Osteoblast (primary cell): ENCODE results near the gene NOL4. TPM values are rescaled to one million over a fixed set of nuclear protein-coding genes. Genes with fewer than 3 reads are reported as not detected.
"Not testable (repeated sequence)": the region's sequence is repeated elsewhere in the genome, so short reads cannot be mapped to it uniquely, and the experiment has no call there.

ENCODE experiments used
- DNase-seq: peaks from one replicate; pipeline ENCODE4 v3.0.0; 2011; ENCODE audit warnings: low spot score, mixed read lengths; ENCODE audit not compliant: insufficient read length; ENCODE audit errors: missing footprints
- H2AFZ ChIP-seq: 2 replicates; pipeline ENCODE4 v1.6.0; 2011; ENCODE audit warnings: mild to moderate bottlenecking, low read length
- H3K27ac ChIP-seq: 2 replicates; pipeline ENCODE4 v1.5.1; 2011; ENCODE audit warnings: mild to moderate bottlenecking, low read depth, low read length, moderate library complexity
- H3K27me3 ChIP-seq: 2 replicates; pipeline ENCODE4 v1.6.0; 2012; ENCODE audit warnings: mild to moderate bottlenecking, control low read depth, inconsistent platforms, low read length, moderate library complexity; ENCODE audit not compliant: insufficient read depth
- H3K36me3 ChIP-seq: 2 replicates; pipeline ENCODE4 v1.5.1; 2011; ENCODE audit warnings: mild to moderate bottlenecking, low read length, control low read depth, moderate library complexity; ENCODE audit not compliant: insufficient read depth
- H3K4me1 ChIP-seq: 2 replicates; pipeline ENCODE4 v1.5.1; 2011; ENCODE audit warnings: mild to moderate bottlenecking, low read length, control low read depth, moderate library complexity; ENCODE audit not compliant: insufficient read depth
- H3K4me2 ChIP-seq: 2 replicates; pipeline ENCODE4 v1.6.0; 2011; ENCODE audit warnings: mild to moderate bottlenecking, low read length; ENCODE audit not compliant: insufficient read depth
- H3K4me3 ChIP-seq: fragments of 200-600 bp; sonication (generic); 3 replicates; pipeline ENCODE4 v1.5.1; 2012; ENCODE audit warnings: mild to moderate bottlenecking, low read length, inconsistent platforms; ENCODE audit not compliant: insufficient read depth
- H3K79me2 ChIP-seq: 2 replicates; pipeline ENCODE4 v1.6.0; 2012; ENCODE audit warnings: mild to moderate bottlenecking, low read length, control low read depth, inconsistent platforms; ENCODE audit not compliant: insufficient read depth
- H3K9me3 ChIP-seq: 2 replicates; pipeline ENCODE4 v1.5.1; 2011; ENCODE audit warnings: low read depth, low read length, control low read depth
- H4K20me1 ChIP-seq: 2 replicates; pipeline ENCODE4 v1.6.0; 2012; ENCODE audit warnings: mild to moderate bottlenecking, low read length, control low read depth; ENCODE audit not compliant: insufficient read depth
- CTCF ChIP-seq: IDR thresholded peaks from 2 replicates; pipeline ENCODE4 v1.5.1; 2011; ENCODE audit warnings: mild to moderate bottlenecking, low read depth, low read length, moderate library complexity; ENCODE audit errors: extremely low read depth
- total RNA-seq: library from RNA; depleted of rRNA; stranded (reverse); fragments of >200 nt; gene quantifications from 2 replicates; pipeline ENCODE4 v1.2.3, GENCODE V29; 2012

Gene NOL4
- total RNA-seq, 1 donor = not detected

- DNase-seq = no peak
- Histone ChIP-seq H2AFZ (no peak overlapping the region), H3K36me3 (no peaks in the 10 kb centered on the region), H3K27ac (no peak overlapping the region), H3K9me3 (no peaks in the 10 kb centered on the region), H4K20me1 (no peaks in the 10 kb centered on the region), H3K79me2 (no peaks in the 10 kb centered on the region), H3K27me3 (no peaks in the 10 kb centered on the region), H3K4me3 (no peak overlapping the region), H3K4me2 (no peak overlapping the region), H3K4me1 (no peaks in the 10 kb centered on the region)
- no peak for TF ChIP-seq CTCF
Observed at GRCh38 chr18:34251919-34252318, 27.2 kb upstream of the NOL4 start.

GRCh38 chr18:34248727-34249126 is 24.0 kb upstream of the NOL4 start:
- H3K36me3 ChIP-seq = no peaks in the 10 kb centered on the region
- no peaks in the 10 kb centered on the region for H3K4me1 ChIP-seq
- H3K27ac ChIP-seq = no peak overlapping the region
- TF ChIP-seq CTCF = no peak
- H3K4me2 ChIP-seq = no peak overlapping the region
- no peaks in the 10 kb centered on the region for H4K20me1 ChIP-seq
- no peak for DNase-seq
- no peaks in the 10 kb centered on the region for H3K9me3 ChIP-seq
- no peaks in the 10 kb centered on the region for H3K79me2 ChIP-seq
- H3K4me3 ChIP-seq = no peak overlapping the region
- no peak overlapping the region for H2AFZ ChIP-seq
- no peaks in the 10 kb centered on the region for H3K27me3 ChIP-seq

- H3K4me1 ChIP-seq = no peaks in the 10 kb centered on the region
- TF ChIP-seq CTCF = no peak
- H3K9me3 ChIP-seq = no peaks in the 10 kb centered on the region
- H3K27me3 ChIP-seq = no peaks in the 10 kb centered on the region
- H3K79me2 ChIP-seq = no peaks in the 10 kb centered on the region
- no peak for DNase-seq
- no peaks in the 10 kb centered on the region for H3K36me3 ChIP-seq
- H2AFZ ChIP-seq = no peak overlapping the region
- no peak overlapping the region for H3K4me3 ChIP-seq
- no peaks in the 10 kb centered on the region for H4K20me1 ChIP-seq
- no peak overlapping the region for H3K4me2 ChIP-seq
- no peak overlapping the region for H3K27ac ChIP-seq
Observed at GRCh38 chr18:34242739-34243138, 18.0 kb upstream of the NOL4 start.

- not testable (repeated sequence) for H3K27me3 ChIP-seq, DNase-seq, H3K27ac ChIP-seq, H3K36me3 ChIP-seq, H3K4me1 ChIP-seq, H2AFZ ChIP-seq, H3K4me3 ChIP-seq, H3K9me3 ChIP-seq, H4K20me1 ChIP-seq, H3K79me2 ChIP-seq, H3K4me2 ChIP-seq
Observed at GRCh38 chr18:34233781-34234388, 9.2 kb upstream of the NOL4 start.
